NCI-H1105 treated with DMSO at 0.1 percent for 48 hours (cell line): ENCODE data around the gene CBLB.
"Not testable (repeated sequence)": the region's sequence is repeated elsewhere in the genome, so short reads cannot be mapped to it uniquely, and the experiment has no call there.

ENCODE experiments used
- DNase-seq: peaks from one replicate; lab custom pipeline; 2025; lab: John Stamatoyannopoulos, UW

CBLB gene

GRCh38 chr3:105821433-105821832, 47.4 kb downstream of the CBLB start:
- no peak for DNase-seq

GRCh38 chr3:105816833-105817232, 52.0 kb downstream of the CBLB start:
- no peak for DNase-seq

- DNase-seq: not testable (repeated sequence)
Measured at GRCh38 chr3:105815331-105815730, 53.5 kb downstream of the CBLB start.

GRCh38 chr3:105813710-105814109, 55.1 kb downstream of the CBLB start:
- no peak for DNase-seq

GRCh38 chr3:105812194-105812586, 56.6 kb downstream of the CBLB start:
- no peak for DNase-seq

GRCh38 chr3:105811518-105812193, 57.2 kb downstream of the CBLB start:
- no peak for DNase-seq

- no peak for DNase-seq
Measured at GRCh38 chr3:105809208-105809888, 59.5 kb downstream of the CBLB start.

- no peak for DNase-seq
Measured at GRCh38 chr3:105807701-105808100, 61.1 kb downstream of the CBLB start.

- DNase-seq: no peak
Measured at GRCh38 chr3:105807146-105807545, 61.7 kb downstream of the CBLB start.

GRCh38 chr3:105806359-105806758, 62.5 kb downstream of the CBLB start:
- no peak for DNase-seq

GRCh38 chr3:105805404-105805803, 63.4 kb downstream of the CBLB start:
- no peak for DNase-seq

GRCh38 chr3:105802118-105802706, 66.6 kb downstream of the CBLB start:
- no peak for DNase-seq

GRCh38 chr3:105801397-105801796, 67.4 kb downstream of the CBLB start:
- DNase-seq: no peak

- no peak for DNase-seq
Measured at GRCh38 chr3:105800320-105800719, 68.5 kb downstream of the CBLB start.

- DNase-seq: no peak
Measured at GRCh38 chr3:105799286-105799685, 69.5 kb downstream of the CBLB start.

GRCh38 chr3:105798381-105798934, 70.4 kb downstream of the CBLB start:
- DNase-seq: no peak

GRCh38 chr3:105793040-105793439, 75.8 kb downstream of the CBLB start:
- DNase-seq: no peak

- DNase-seq: no peak
Measured at GRCh38 chr3:105791919-105792786, 76.7 kb downstream of the CBLB start.

GRCh38 chr3:105791131-105791530, 77.7 kb downstream of the CBLB start:
- DNase-seq: no peak

GRCh38 chr3:105790534-105790933, 78.3 kb downstream of the CBLB start:
- no peak for DNase-seq

- DNase-seq: no peak
Measured at GRCh38 chr3:105788593-105788992, 80.2 kb downstream of the CBLB start.

- no peak for DNase-seq
Measured at GRCh38 chr3:105787453-105787852, 81.4 kb downstream of the CBLB start.
